GM18867 (cell line): ENCODE results near the gene HSF4.

ENCODE experiments used
- ATAC-seq: cut with Tn5 transposase; IDR thresholded peaks from one replicate; pipeline ENCODE4 v1.9.1; 2021; ENCODE audit warnings: mild to moderate bottlenecking, moderate library complexity; ENCODE audit not compliant: unreplicated experiment

HSF4 gene

DNA sequence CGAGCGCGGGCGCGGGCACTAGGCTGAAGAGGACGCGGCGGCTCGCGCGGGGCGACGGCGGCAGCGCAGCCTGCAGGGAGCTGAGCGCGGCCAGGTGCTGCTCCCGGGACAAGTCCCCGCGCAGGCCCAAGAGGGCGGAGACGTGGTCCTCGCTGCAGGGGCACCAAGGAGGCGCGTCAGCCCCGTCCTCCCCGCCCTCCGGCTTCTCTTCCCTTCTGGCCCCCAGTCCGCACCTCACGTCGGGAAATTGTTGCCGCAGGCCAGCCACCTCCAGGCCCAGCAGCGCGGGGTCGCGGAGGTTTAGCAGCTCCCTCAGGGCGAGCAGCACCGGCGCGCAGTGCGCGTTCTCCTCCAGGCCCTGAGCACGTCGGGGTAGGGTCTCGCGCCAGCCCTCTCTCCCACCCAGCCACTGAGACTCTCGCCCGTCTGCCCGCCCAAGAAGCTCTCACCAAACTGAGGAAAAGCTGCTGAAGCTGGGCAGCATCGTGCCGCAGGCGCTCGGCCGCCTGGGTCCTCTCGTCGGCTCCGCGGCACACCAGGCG lies 20.0 kb downstream of the HSF4 start:
- ATAC-seq, result peak; percentile 4

DNA sequence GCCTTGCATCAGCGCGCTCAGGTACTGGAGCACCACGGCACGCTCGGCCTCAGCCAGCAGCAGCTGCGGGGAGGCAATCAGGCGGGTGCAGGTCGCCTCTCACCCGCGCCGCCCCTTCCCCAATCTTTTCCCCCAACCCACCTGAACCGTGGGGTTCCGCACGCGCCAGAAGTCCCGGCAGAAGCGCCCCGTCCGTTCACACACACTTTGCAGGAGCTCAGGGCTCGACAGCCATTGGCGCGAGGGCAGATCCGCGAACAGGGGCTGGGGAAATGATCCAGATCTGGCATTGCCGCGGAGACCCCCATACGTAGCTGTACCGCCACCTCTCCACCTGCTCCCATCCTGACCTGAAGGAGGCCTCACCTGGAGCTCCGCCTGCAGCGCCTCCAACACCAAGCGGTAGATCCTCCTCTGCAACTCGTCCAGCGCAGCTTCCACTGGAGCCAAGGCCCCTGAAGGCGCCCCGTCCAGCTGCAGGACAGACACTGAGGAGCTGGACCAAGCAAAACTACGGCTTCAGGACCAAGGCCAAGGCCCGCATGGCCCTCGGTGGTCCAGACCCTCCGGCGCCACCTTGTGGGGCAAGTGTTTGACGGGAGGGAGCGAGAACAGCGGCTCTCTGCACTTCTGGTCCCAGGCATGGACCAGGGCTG lies 20.6 kb downstream of the HSF4 start:
- ATAC-seq, result peak; percentile 21

GRCh38 chr16:67185651-67186134 lies 21.1 kb downstream of the HSF4 start:
- no peak for ATAC-seq

- no peak for ATAC-seq
Observed at GRCh38 chr16:67186550-67186950, 22.0 kb downstream of the HSF4 start.

- no peak for ATAC-seq
Observed at GRCh38 chr16:67187175-67187890, 22.8 kb downstream of the HSF4 start.

DNA sequence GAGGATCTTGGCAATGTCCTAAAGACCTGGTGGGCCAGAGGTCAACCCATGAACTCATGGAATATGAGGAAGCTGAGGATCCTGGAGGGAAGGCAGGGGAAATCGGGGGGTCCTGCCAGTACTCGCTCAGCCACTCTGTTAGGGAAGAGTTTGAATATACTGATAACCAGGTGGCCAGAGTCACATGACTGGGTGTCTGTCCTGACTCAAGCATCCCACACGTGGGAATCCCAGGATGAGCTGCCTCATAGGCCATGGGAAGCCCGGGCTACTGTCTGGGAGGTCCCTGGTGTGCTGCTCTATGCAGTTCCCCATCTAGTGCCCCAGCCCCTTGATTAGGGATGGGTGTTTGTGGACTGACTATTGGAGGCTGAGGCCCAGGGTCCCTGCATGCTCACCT lies 23.8 kb downstream of the HSF4 start:
- ATAC-seq, result no peak

GRCh38 chr16:67188798-67189197 lies 24.3 kb downstream of the HSF4 start:
- no peak for ATAC-seq

DNA sequence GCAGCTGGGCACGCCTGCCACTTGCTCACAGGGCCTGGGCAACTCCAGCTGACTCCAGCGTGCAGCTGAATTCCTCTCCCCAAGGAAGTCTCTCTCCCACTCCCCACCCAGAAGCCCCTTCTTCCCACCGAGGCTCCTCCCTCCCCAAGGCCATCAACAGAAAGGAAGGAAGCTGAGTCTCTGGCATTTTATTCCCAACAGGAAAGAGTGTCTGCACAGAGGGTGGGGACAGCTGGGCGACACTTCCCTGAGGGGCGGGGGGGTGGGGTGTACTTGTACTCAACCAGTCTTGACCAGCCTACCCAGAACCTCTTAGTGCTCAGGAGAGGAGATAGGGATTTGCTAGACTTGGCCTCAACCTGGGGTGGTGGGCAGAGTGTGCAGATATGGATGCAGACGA lies 25.5 kb downstream of the HSF4 start, which contains the start of gene EXOC3L1:
Gene EXOC3L1 (minus strand): TSS at position 96 of the 400 bp plus-strand sequence. CDS start 460 bp downstream, outside the sequence.
- no peak for ATAC-seq

DNA sequence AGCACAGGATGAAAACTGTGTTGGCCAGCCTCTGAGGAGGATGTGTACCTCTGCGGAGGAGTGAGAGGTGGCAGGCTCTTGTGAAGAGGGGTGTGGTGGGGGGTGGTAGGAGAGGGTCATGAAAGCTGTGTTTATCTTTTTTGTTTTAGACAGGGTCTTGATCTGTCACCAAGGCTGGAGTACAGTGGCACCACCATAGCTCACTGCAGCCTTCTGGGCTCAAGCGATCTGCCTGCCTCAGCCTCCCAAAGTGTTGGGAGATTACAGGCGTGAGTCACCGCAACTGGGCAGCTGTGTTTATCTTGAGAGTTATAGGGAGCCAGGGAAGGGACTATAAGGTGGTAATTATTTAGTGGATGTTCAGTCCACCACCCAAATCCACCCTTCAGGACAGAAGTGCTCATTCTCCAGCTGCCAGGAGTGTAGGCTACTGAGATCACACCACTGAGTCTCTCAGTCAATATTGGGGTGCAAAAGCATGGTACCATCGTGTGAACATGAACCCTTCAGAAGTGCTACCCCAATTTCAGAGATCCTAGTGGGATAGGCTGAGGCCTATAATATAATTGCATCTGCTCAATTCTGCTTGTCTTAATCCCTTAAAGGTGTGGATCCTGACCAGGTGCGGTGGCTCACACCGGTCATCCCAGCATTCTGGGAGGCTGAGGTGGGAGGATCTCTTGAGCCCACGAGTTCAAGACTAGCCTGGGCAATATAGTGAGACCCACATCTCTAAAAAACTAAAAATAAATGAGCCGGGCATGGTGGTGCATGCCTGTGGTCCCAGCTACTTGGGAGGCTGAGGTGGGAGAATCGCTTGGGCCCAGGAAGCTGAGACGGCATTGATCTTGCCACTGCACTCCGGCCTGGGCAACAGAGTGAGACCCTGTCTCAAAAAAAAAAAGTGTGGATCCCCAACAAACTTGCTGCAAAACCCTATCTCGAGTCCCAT lies 26.2 kb downstream of the HSF4 start:
- ATAC-seq, result no peak

DNA sequence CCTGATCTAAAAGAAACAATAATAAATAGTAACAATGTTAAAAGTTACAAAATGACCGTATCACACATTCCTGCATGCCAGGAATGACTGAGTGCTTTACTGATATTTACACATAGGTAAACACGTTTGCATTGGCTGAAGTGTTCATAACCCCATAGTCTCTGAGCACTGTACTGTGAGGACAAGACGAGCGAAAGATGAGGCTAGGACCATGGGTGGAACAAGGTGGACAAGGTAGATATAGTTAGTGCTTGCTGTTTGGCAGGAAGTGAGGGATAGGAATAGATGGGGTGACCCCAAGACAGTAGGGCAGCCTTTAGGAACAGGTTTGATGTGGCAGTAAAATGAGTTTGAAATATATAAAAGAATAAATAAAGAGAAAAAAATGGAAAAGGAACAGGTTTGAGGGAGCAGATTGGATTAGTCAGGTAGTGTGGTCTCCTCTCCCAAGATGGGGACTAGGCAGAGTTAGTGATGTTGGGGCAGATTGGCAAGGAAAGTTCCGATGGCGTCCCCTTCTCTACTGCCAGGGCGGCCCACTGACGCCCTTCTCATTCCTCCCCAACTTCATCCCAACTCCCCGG lies 27.0 kb downstream of the HSF4 start:
- no peak for ATAC-seq

- peak; percentile 89 for ATAC-seq
Observed at GRCh38 chr16:67191995-67192681, 27.6 kb downstream of the HSF4 start, which contains the start of gene E2F4. Gene E2F4, plus strand, starts transcription at chr16:67192155. Its CDS starts 73 bp downstream, at chr16:67192228.

GRCh38 chr16:67192781-67193361 lies 28.3 kb downstream of the HSF4 start:
- no peak for ATAC-seq

GRCh38 chr16:67193536-67193935 lies 29.0 kb downstream of the HSF4 start:
- no peak for ATAC-seq

- ATAC-seq, result no peak
Observed at GRCh38 chr16:67194260-67194659, 29.7 kb downstream of the HSF4 start.

DNA sequence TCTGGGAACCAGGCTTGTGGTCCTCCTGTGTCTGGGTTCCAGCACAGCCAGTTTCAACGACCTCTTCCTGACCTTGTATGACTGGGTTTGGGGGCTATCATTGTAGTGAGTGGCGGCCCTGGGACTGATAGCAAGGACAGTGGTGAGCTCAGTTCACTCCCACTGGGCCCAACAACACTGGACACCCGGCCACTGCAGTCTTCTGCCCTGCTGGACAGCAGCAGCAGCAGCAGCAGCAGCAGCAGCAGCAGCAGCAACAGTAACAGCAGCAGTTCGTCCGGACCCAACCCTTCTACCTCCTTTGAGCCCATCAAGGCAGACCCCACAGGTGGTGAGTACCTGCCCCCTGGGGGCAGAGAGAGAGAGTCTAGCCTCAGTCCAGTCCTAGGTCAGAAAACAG lies 31.1 kb downstream of the HSF4 start:
- ATAC-seq, result no peak

DNA sequence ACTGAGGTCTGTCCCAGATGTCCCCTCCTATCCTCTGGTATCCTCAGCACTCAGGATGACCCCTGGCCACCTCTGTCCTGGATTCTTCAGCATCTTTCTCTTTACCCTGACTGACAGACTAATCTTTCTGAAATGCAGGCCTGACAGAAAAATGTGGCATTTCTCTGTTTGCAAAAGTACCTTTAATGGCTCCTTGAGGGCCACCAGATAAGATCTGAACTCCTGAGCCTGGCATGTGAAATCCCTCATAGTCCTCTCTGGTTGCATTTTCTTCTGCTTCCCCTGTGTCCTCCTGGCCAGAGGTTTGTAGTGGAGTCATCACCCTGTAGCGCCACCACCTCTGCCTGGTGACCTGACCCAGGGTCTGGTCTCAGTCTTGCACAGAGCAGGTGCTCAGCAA lies 32.3 kb downstream of the HSF4 start:
- ATAC-seq, result no peak

GRCh38 chr16:67197704-67198103 lies 33.2 kb downstream of the HSF4 start:
- ATAC-seq, result no peak

- no peak for ATAC-seq
Observed at GRCh38 chr16:67198238-67198734, 33.7 kb downstream of the HSF4 start.
